ENCODE results near the gene RAB25.

DNA sequence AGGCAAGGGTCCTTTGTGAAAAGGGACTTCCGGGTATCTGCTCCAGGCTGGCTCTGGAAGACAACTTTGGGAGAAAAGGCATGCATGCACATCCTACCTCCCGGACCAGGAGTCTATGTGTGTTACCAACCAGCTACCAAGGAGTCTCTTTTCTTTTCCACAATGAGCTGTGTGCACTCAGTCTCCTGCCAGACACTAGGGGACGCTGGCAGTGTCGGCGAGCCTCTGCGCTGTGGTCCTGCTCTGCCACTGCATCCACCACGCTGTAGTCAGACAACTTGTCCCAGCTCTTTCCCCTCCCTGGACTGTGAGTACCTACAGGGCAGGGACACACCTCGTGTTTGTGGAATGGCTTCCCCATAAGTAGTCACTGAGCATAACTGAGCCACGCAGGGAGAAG, 35.1 kb upstream of the RAB25 start:
- TF ChIP-seq, protein P1, sequence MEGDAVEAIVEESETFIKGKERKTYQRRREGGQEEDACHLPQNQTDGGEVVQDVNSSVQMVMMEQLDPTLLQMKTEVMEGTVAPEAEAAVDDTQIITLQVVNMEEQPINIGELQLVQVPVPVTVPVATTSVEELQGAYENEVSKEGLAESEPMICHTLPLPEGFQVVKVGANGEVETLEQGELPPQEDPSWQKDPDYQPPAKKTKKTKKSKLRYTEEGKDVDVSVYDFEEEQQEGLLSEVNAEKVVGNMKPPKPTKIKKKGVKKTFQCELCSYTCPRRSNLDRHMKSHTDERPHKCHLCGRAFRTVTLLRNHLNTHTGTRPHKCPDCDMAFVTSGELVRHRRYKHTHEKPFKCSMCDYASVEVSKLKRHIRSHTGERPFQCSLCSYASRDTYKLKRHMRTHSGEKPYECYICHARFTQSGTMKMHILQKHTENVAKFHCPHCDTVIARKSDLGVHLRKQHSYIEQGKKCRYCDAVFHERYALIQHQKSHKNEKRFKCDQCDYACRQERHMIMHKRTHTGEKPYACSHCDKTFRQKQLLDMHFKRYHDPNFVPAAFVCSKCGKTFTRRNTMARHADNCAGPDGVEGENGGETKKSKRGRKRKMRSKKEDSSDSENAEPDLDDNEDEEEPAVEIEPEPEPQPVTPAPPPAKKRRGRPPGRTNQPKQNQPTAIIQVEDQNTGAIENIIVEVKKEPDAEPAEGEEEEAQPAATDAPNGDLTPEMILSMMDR (IDR thresholded peaks at IDR 0.05; ENCODE audit: insufficient read depth, low read depth, low read length): peak; percentile 54
- TF ChIP-seq EZH2 (IDR thresholded peaks at IDR 0.05; ENCODE audit: insufficient read depth, low read length): no peak

Measured in astrocyte (in vitro differentiated cells and primary cell).